Esophagus muscularis mucosa (tissue), 4 donors: Measurements from ENCODE around the gene IL20. TPM values are rescaled to one million over a fixed set of nuclear protein-coding genes. Genes with fewer than 3 reads are reported as not detected.

Experiments
- DNase-seq: peaks from one replicate; pipeline ENCODE4 v3.0.0-alpha.2; 2017; ENCODE audit errors: extremely low spot score
- H3K27ac ChIP-seq, 4 donors: fragments of 200-600 bp; sonication (generic); replicated peaks in 1 of 4; 1 replicate in 3 of 4; 2 replicates in 1 of 4; pipeline ENCODE4 v1.5.1; 2016 to 2019; ENCODE audit warnings: mild to moderate bottlenecking in 1 of 4
- H3K27me3 ChIP-seq, 4 donors: fragments of 200-600 bp; sonication (generic); one replicate each; pipeline versions ENCODE4 v1.5.1 to v1.6.0; 2016 to 2019
- H3K36me3 ChIP-seq, 4 donors: fragments of 200-600 bp; sonication (generic); one replicate each; pipeline ENCODE4 v1.5.1; 2016 to 2019
- H3K4me1 ChIP-seq, 4 donors: fragments of 200-600 bp; sonication (generic); one replicate each; pipeline ENCODE4 v1.5.1; 2016 to 2019
- H3K4me3 ChIP-seq, 4 donors: fragments of 200-600 bp; sonication (generic); 1 replicate in 2 of 4; 2 replicates in 2 of 4; pipeline ENCODE4 v1.5.1; 2016 to 2019; ENCODE audit warnings: mild to moderate bottlenecking in 4 of 4, moderate library complexity in 1 of 4
- H3K9me3 ChIP-seq, 4 donors: fragments of 200-600 bp; sonication (generic); 1 replicate in 3 of 4; 2 replicates in 1 of 4; pipeline ENCODE4 v1.5.1; 2016 to 2019
- CTCF ChIP-seq, 3 experiments: fragments of 200-600 bp in 2 of 3; fragments of 450-650 bp in 1 of 3; sonication (generic) in 2 of 3; IDR thresholded peaks; one replicate each; pipeline ENCODE4 v1.5.1; 2017 to 2019; ENCODE audit warnings: antibody characterized with exemption in 3 of 3, mild to moderate bottlenecking in 2 of 3, moderate library complexity in 1 of 3
- EP300 ChIP-seq: sonication (generic); formaldehyde crosslinking; IDR thresholded peaks from one replicate; pipeline ENCODE4 v1.6.1; 2017; ENCODE audit warnings: antibody characterized with exemption
- POLR2A ChIP-seq: fragments of 450-650 bp; IDR thresholded peaks from one replicate; pipeline ENCODE4 v1.6.1; 2017; ENCODE audit warnings: antibody characterized with exemption, moderate library complexity, mild to moderate bottlenecking, low read depth
- POLR2AphosphoS5 ChIP-seq, 2 donors: sonication (generic); formaldehyde crosslinking; IDR thresholded peaks; one replicate each; pipeline ENCODE4 v1.6.1; 2017; ENCODE audit warnings: antibody characterized with exemption in 2 of 2
- WGBS: methylation state at CpG from one replicate; pipeline ENCODE4 v1.1.5; 2018; 5-methylcytosine and 5-hydroxymethylcytosine counted together
- intact Hi-C: fragments of 100-400 bp; cut with DNase I; formaldehyde crosslinking; loops from one replicate; pipeline ENCODE4 v1.15.1; 2023
- total RNA-seq, 4 donors: library from RNA; depleted of rRNA; stranded (reverse); fragments of >200 nt; gene quantifications; one replicate each; pipeline versions ENCODE4 v1.1.0 to v1.2.1, GENCODE V29; 2016

IL20 gene
- total RNA-seq, 4 donors from 2014 or later = not detected

- H3K9me3 ChIP-seq = peaks cover 0 to 10% (median 2%) of the 10 kb centered on the region in 4 donors
- intact Hi-C loops = no loop called here
- no peak overlapping the region for H3K27ac ChIP-seq
- no peaks in the 10 kb centered on the region for H3K4me1 ChIP-seq
- no peaks in the 10 kb centered on the region for H3K27me3 ChIP-seq
- WGBS = 61% methylated on average over 3 of the region's 3 CpGs
- no peaks in the 10 kb centered on the region for H3K36me3 ChIP-seq
- H3K4me3 ChIP-seq = no peak overlapping the region
- no peak for DNase-seq
- TF ChIP-seq POLR2AphosphoS5 (IDR thresholded peaks at IDR 0.05) (no peak), POLR2A (no peak), CTCF (IDR thresholded peaks at IDR 0.05) (no peak), EP300 (no peak)
Measured at GRCh38 chr1:206872139-206872538, 6.7 kb downstream of the IL20 start.

GRCh38 chr1:206873603-206874188, 8.3 kb downstream of the IL20 start:
- Histone ChIP-seq H3K4me3 (no peak overlapping the region), H3K27ac (no peak overlapping the region), H3K4me1 (no peaks in the 10 kb centered on the region), H3K9me3 (peaks cover 0 to 18% (median 9%) of the 10 kb centered on the region in 4 donors), H3K36me3 (no peaks in the 10 kb centered on the region), H3K27me3 (no peaks in the 10 kb centered on the region)
- DNase-seq = no peak
- TF ChIP-seq POLR2AphosphoS5 (IDR thresholded peaks at IDR 0.05) = no peak
- TF ChIP-seq EP300 = no peak
- no peak for TF ChIP-seq CTCF (IDR thresholded peaks at IDR 0.05)
- 82% methylated on average over 3 of the region's 3 CpGs for WGBS
- intact Hi-C loops = no loop called here

- Histone ChIP-seq H3K9me3 (peaks cover 0 to 22% (median 10%) of the 10 kb centered on the region in 4 donors), H3K4me1 (no peaks in the 10 kb centered on the region), H3K27ac (no peak overlapping the region), H3K4me3 (no peak overlapping the region), H3K36me3 (no peaks in the 10 kb centered on the region), H3K27me3 (no peaks in the 10 kb centered on the region)
- WGBS = 86% methylated on average over 3 of the region's 3 CpGs
- no peak for TF ChIP-seq POLR2AphosphoS5 (IDR thresholded peaks at IDR 0.05)
- no peak for TF ChIP-seq EP300
- no peak for TF ChIP-seq CTCF (IDR thresholded peaks at IDR 0.05)
- no peak for TF ChIP-seq POLR2A
- intact Hi-C loops = no loop called here
- no peak for DNase-seq
Measured at GRCh38 chr1:206875752-206876377, 10.4 kb downstream of the IL20 start.

GRCh38 chr1:206878456-206878855, 13.0 kb downstream of the IL20 start:
- no peaks in the 10 kb centered on the region for H3K36me3 ChIP-seq
- TF ChIP-seq POLR2A = no peak
- TF ChIP-seq CTCF (IDR thresholded peaks at IDR 0.05) = no peak
- TF ChIP-seq POLR2AphosphoS5 (IDR thresholded peaks at IDR 0.05) = no peak
- TF ChIP-seq EP300 = no peak
- H3K4me3 ChIP-seq = no peak overlapping the region
- intact Hi-C loops = no loop called here
- no peaks in the 10 kb centered on the region for H3K27me3 ChIP-seq
- H3K4me1 ChIP-seq = no peaks in the 10 kb centered on the region
- H3K27ac ChIP-seq = no peak overlapping the region
- H3K9me3 ChIP-seq = peaks cover 0 to 22% (median 8%) of the 10 kb centered on the region in 4 donors
- DNase-seq = no peak
